Fibroblast of mammary gland (primary cell): ENCODE data around the gene IQGAP2.
A peak's percentile ranks its signal among the peaks of the same experiment; 100 is the strongest.
"Not testable (repeated sequence)": the region's sequence is repeated elsewhere in the genome, so short reads cannot be mapped to it uniquely, and the experiment has no call there.

ENCODE experiments used
- DNase-seq: peaks from one replicate; pipeline ENCODE4 v3.0.0-alpha.2; 2010; ENCODE audit warnings: low read depth
- H3K4me3 ChIP-seq: 2 replicates; pipeline ENCODE4 v1.5.1; 2011; ENCODE audit warnings: low read depth, mild to moderate bottlenecking, low read length, moderate library complexity; ENCODE audit not compliant: control insufficient read depth
- TF ChIP-seq, protein P1 (sequence below): conservative IDR thresholded peaks from 2 replicates; pipeline ENCODE4 v1.5.1; 2011; ENCODE audit warnings: low read depth, low read length, inconsistent platforms; ENCODE audit not compliant: control insufficient read depth, insufficient read depth

Gene IQGAP2

DNA sequence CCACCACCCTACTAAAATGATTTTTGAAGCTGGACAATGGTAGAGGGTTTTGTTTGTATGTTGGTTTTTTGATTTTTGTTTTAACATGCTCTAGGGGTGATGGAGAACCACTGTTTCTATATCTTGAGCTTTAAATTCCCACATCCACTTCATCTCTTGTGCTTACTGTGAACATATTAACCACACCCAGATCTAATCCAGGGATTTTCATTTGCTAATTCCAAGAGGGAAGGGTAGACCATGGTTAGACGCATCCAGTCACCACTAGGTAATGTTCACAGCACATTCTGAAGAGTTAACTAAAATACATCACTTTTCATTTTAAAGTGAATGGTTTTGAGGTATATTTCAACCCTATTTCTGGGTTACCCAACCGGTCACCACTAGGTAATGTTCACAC lies 36.5 kb upstream of the IQGAP2 start:
- DNase-seq = no peak

DNA sequence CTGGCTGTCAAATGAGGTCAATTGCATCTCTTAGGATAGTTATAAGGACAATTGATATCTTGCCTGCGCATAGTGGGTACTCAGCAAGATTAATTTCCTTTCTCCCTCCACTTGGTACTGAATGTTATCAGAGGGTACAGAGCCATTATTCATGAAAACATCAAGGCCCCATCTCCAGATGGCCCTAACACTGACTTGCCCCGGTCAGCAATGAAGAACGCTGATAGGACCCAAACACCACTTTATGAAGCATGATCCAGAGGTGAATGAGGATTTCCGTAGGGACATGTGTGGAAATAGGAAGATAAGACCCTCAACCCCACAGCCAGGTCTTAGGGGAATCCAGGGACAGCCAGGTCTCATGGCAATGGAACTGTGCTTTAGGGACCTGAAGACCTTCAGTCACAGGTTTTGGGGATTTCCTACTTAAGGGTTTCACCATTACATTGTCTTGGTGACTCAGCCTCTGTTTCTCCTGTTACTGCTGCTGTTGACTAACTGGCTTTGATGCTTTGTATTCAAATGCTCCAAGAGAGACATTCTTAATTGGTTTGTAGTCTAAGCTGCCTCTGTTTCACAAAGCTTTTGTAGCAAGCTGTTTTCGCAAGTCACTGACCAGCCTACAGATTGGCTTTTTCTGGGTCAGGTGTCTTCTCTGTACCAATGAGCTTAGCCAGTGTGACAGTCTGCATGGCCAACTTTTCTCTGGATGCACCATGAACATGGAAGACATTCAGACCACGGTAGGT lies 35.3 kb upstream of the IQGAP2 start:
- peak; percentile 24 for DNase-seq
- TF ChIP-seq, protein P1, sequence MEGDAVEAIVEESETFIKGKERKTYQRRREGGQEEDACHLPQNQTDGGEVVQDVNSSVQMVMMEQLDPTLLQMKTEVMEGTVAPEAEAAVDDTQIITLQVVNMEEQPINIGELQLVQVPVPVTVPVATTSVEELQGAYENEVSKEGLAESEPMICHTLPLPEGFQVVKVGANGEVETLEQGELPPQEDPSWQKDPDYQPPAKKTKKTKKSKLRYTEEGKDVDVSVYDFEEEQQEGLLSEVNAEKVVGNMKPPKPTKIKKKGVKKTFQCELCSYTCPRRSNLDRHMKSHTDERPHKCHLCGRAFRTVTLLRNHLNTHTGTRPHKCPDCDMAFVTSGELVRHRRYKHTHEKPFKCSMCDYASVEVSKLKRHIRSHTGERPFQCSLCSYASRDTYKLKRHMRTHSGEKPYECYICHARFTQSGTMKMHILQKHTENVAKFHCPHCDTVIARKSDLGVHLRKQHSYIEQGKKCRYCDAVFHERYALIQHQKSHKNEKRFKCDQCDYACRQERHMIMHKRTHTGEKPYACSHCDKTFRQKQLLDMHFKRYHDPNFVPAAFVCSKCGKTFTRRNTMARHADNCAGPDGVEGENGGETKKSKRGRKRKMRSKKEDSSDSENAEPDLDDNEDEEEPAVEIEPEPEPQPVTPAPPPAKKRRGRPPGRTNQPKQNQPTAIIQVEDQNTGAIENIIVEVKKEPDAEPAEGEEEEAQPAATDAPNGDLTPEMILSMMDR = no peak

More for the DNA sequence above, 36.5 kb upstream of the IQGAP2 start:
- H3K4me3 ChIP-seq = no peak overlapping the region
- TF ChIP-seq, protein P1 = no peak

DNA sequence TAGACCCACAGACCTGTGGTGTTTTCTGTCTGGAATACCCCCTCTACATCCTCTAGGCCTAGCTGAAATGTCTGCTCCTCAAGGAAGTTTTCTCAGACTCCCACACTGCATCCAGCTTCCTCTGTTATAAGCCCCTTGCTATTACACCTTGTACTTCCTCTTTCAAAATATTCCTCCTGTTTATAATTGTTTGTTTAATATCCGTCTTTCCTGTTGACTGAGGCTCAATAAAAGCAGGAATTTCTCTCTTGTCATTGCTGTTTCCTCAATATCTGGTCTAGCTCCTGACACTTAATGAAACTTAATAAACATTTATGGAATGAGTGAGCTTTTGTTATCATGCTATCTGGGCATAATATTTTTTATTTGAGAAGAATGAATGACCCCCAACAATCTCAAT lies 34.1 kb upstream of the IQGAP2 start:
- TF ChIP-seq, protein P1 = no peak
- DNase-seq = no peak
- no peak overlapping the region for H3K4me3 ChIP-seq

More for the DNA sequence above, 35.3 kb upstream of the IQGAP2 start:
- no peak overlapping the region for H3K4me3 ChIP-seq

DNA sequence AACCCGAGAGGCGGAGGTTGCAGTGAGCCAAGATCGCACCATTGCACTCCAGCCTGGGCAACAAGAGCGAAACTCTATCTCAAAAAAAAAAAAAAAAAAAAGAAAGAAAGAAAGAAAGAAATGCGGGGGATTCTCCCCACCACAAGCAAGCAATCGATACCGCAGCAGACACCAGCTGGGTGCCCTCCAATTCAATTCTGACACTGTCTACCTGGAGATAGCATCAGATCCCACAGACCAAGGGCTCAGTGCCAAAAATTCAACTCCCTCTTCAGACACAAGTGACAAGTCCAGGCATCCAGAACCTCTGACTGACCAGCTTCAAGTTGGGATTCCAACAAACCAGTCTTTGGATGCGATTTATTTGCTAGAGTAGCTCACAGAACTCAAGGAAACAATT lies 33.4 kb upstream of the IQGAP2 start:
- DNase-seq, H3K4me3 ChIP-seq: not testable (repeated sequence)

DNA sequence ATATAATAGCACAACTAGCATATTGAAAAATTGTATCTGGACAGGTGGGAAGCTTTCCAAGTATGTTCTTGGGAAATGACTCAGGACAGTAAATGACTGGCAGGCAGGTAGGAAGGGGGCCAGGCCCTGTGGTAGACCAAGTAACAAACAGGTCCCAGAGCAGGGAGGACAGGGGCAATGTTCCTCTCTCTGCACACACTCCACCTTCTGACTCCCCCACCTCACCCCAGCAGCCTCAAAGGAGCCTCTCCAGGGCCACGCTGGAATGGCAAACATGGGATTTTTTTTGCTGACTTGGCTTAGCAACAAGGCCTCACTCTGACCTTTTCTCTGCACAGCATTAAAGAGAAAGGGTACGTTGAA lies 31.1 kb upstream of the IQGAP2 start:
- peak; percentile 26 for DNase-seq
- no peak overlapping the region for H3K4me3 ChIP-seq
- TF ChIP-seq, protein P1 = no peak

DNA sequence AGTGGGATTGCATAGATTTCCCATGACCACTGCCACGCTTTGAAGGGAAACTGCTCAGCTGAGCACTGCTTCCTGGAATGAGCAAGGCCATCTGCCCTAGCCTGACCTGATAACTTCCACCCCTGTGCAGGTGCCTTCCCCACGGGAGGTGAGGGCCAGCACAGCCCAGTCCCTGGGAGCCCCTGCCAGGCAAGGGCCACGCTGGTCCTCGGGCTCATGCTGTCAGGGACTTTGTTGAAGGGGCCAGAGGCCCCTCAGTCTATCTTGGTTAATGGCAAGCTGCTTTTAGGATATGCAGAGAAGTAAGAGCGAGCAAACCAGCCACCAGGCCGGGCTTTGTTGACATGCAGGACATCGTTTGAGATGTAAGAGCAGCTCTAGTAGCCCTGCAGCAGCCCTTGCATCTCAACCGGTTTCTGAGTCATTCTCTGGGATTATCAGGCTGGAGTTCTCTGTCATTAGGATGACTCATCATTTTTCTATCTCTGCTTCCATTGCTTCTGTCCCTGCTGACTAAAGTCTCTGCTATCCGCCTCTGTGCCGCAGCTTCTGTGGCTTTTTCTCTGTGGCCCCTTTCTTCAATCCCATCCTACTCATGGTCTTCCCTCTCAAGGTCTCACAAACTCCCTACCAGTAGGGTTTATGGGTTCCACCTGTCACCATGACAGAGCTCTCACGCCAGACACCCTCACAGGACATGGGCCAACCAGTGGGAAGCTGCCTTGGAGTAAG lies 30.6 kb upstream of the IQGAP2 start:
- peak; percentile 91 for DNase-seq
- no peak overlapping the region for H3K4me3 ChIP-seq
- TF ChIP-seq, protein P1 = no peak

DNA sequence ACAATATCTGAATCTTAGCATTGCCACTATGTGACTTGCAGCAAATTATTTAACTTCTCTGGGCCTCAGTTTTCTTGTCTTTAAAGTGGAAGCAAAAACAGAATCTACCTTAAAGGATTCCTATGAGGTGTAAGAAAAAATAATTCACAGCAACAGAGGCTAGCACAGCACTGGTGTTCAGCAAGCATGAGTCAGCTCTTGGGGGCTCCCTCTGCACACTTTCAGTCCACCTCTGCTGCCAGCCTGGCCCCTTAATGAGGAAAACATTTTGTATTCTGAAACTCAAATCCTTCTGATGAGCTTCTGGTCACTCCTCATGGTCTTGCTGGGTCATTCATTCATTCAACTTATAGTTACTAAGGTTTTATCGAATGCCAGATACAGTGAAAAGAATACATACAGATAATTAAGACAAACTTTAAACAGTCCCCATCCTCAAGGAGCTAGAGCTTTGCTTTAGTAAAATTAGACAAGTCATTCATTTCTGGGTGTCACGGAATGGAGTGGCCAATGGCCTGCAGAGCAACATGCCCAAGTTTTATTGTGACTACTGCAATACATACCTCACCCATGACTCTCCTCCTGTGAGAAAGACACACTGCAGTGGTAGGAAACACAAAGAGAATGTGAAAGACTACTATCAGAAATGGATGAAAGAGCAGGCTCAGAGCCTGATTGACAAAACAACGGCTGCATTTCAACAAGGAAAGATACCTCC lies 26.8 kb upstream of the IQGAP2 start:
- DNase-seq = no peak
- TF ChIP-seq, protein P1 = no peak
- no peak overlapping the region for H3K4me3 ChIP-seq
